SK-N-SH treated with all-trans-retinoic acid at 6 μM for 48 hours (cell line): Measurements from ENCODE around the gene GARNL3.

Source experiments
- ATAC-seq: fragments of 200-7000 bp; cut with Tn5 transposase; 3 replicates; pipeline ENCODE4 v1.9.1; 2020; ENCODE audit warnings: mild to moderate bottlenecking, moderate library complexity
- ARNTL ChIP-seq: fragments of 450-650 bp; formaldehyde crosslinking; IDR thresholded peaks from 2 replicates; pipeline ENCODE4 v1.5.0; 2020; ENCODE audit warnings: low read depth, mild to moderate bottlenecking, moderate library complexity, borderline replicate concordance
- BACH2 ChIP-seq: fragments of 250-450 bp; sonication (Bioruptor Pico); IDR thresholded peaks from 2 replicates; pipeline ENCODE4 v1.9.0; 2021; ENCODE audit warnings: mild to moderate bottlenecking, borderline replicate concordance
- CSRNP3 ChIP-seq: fragments of 250-450 bp; sonication (Bioruptor Pico); IDR thresholded peaks from 2 replicates; pipeline ENCODE4 v1.5.1; 2021; ENCODE audit warnings: mild to moderate bottlenecking, moderate library complexity
- GLIS3 ChIP-seq: fragments of 250-450 bp; sonication (Bioruptor Pico); IDR thresholded peaks from 2 replicates; pipeline ENCODE4 v1.5.0; 2020; ENCODE audit warnings: mild to moderate bottlenecking, moderate library complexity
- ISL1 ChIP-seq: fragments of 250-450 bp; sonication (Bioruptor Pico); IDR thresholded peaks from 2 replicates; pipeline ENCODE4 v2.1.2; 2022; ENCODE audit warnings: mild to moderate bottlenecking, moderate library complexity
- OSR1 ChIP-seq: fragments of 250-450 bp; sonication (Bioruptor Pico); IDR thresholded peaks from 2 replicates; pipeline ENCODE4 v1.8.0; 2022; ENCODE audit warnings: moderate library complexity, mild to moderate bottlenecking, inconsistent platforms
- PATZ1 ChIP-seq: fragments of 250-450 bp; sonication (Bioruptor Pico); IDR thresholded peaks from 2 replicates; pipeline ENCODE4 v1.8.0; 2020; ENCODE audit warnings: mild to moderate bottlenecking, moderate library complexity, borderline replicate concordance
- POU6F1 ChIP-seq: fragments of 250-450 bp; sonication (Bioruptor Pico); IDR thresholded peaks from 2 replicates; pipeline ENCODE4 v1.8.0; 2021; ENCODE audit warnings: low read depth, mild to moderate bottlenecking, moderate library complexity, borderline replicate concordance
- PPARA ChIP-seq: fragments of 250-450 bp; sonication (Bioruptor Pico); IDR thresholded peaks from 2 replicates; pipeline ENCODE4 v1.5.0; 2020; ENCODE audit warnings: mild to moderate bottlenecking, borderline replicate concordance
- TCF4 ChIP-seq: fragments of 250-450 bp; sonication (Bioruptor Pico); IDR thresholded peaks from 2 replicates; pipeline ENCODE4 v1.8.0; 2021; ENCODE audit warnings: mild to moderate bottlenecking, moderate library complexity, borderline replicate concordance
- TOX ChIP-seq: fragments of 250-450 bp; sonication (Bioruptor Pico); IDR thresholded peaks from 2 replicates; pipeline ENCODE4 v1.8.0; 2021; ENCODE audit warnings: mild to moderate bottlenecking, moderate library complexity, borderline replicate concordance
- TSHZ2 ChIP-seq: fragments of 250-450 bp; sonication (Bioruptor Pico); IDR thresholded peaks from 2 replicates; pipeline ENCODE4 v1.5.0; 2020; ENCODE audit warnings: mild to moderate bottlenecking, moderate library complexity
- ZC3H10 ChIP-seq: fragments of 250-450 bp; sonication (Bioruptor Pico); IDR thresholded peaks from 2 replicates; pipeline ENCODE4 v1.5.1; 2021; ENCODE audit warnings: mild to moderate bottlenecking, moderate library complexity
- ZFP3 ChIP-seq: fragments of 250-450 bp; sonication (Bioruptor Pico); IDR thresholded peaks from 2 replicates; pipeline ENCODE4 v1.5.0; 2020; ENCODE audit warnings: mild to moderate bottlenecking, moderate library complexity
- ZFP30 ChIP-seq: fragments of 450-650 bp; formaldehyde crosslinking; IDR thresholded peaks from 2 replicates; pipeline ENCODE4 v1.5.0; 2022; ENCODE audit warnings: mild to moderate bottlenecking, moderate library complexity
- ZNF565 ChIP-seq: fragments of 450-650 bp; formaldehyde crosslinking; conservative IDR thresholded peaks from 2 replicates; pipeline ENCODE4 v1.5.0; 2020; ENCODE audit warnings: low read depth, mild to moderate bottlenecking, moderate library complexity
- ZNF70 ChIP-seq: fragments of 450-650 bp; formaldehyde crosslinking; IDR thresholded peaks from 2 replicates; pipeline ENCODE4 v1.5.0; 2020; ENCODE audit warnings: mild to moderate bottlenecking, moderate library complexity
- TF ChIP-seq, protein P1 (sequence below): fragments of 250-450 bp; sonication (Bioruptor Pico); IDR thresholded peaks from 2 replicates; pipeline ENCODE4 v1.5.1; 2020; ENCODE audit warnings: low read depth, mild to moderate bottlenecking, moderate library complexity

Gene GARNL3

DNA sequence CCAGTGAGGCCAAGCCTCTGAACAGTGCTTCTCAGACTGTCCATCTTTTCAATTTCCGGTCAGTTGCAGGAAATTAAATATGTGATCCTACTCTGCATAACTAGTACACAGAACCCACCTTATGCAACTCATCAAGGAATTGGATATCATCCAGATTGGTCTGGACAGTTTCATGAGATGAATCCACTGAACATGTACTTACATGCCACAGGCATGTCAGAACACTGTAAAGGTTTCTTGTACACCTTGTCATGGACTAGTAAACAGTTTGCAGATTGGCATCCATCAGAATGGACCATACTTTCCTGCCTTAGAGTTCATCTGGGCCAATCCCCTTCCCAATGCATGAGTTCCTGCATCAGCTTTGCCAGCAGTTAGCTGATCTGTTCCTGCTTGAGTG lies 30.4 kb downstream of the GARNL3 start:
- no peak for TF ChIP-seq PPARA (CRISPR knock-in tag)
- TF ChIP-seq GLIS3 (CRISPR knock-in tag), result no peak
- TF ChIP-seq ARNTL, result no peak
- TF ChIP-seq ZNF565 (CRISPR knock-in tag), result no peak
- TF ChIP-seq, protein P1, sequence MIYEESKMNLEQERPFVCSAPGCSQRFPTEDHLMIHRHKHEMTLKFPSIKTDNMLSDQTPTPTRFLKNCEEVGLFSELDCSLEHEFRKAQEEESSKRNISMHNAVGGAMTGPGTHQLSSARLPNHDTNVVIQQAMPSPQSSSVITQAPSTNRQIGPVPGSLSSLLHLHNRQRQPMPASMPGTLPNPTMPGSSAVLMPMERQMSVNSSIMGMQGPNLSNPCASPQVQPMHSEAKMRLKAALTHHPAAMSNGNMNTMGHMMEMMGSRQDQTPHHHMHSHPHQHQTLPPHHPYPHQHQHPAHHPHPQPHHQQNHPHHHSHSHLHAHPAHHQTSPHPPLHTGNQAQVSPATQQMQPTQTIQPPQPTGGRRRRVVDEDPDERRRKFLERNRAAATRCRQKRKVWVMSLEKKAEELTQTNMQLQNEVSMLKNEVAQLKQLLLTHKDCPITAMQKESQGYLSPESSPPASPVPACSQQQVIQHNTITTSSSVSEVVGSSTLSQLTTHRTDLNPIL (CRISPR knock-in tag), result no peak
- TF ChIP-seq TOX (CRISPR knock-in tag), result no peak
- TF ChIP-seq ZC3H10 (CRISPR knock-in tag), result no peak
- TF ChIP-seq CSRNP3 (CRISPR knock-in tag), result no peak
- no peak for TF ChIP-seq ISL1 (CRISPR knock-in tag)
- ATAC-seq, result no peak

DNA sequence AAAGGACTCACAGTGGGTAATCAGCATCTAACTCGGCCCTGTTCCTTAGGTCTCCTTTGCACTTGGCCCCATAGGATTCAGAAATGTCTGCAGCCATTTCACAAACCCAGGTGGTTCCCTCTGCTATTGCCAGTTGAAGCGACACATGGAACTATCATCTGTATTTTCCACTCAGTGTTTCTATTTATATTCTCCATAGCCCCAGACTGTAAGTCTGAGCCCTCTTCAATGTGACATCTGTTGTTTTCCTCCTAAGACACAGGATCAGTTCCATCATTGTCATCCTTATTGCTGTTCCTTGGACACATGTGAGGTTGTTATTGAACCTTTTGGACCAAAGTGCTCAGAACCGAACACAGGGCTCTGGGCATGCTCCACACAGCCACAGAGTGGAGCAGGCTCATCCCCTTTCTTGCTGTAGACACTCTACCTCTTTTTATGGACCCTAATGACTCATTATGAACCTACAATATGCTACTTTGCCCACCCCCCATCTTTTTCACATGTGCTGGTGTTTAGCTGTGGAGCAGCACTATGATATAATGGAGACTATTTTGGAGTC lies 36.4 kb downstream of the GARNL3 start:
- no peak for TF ChIP-seq TSHZ2
- no peak for ATAC-seq

GRCh38 chr9:127303830-127304229 lies 39.3 kb downstream of the GARNL3 start:
- no peak for TF ChIP-seq OSR1 (CRISPR knock-in tag)
- no peak for TF ChIP-seq ARNTL
- no peak for TF ChIP-seq POU6F1
- no peak for TF ChIP-seq ZC3H10 (CRISPR knock-in tag)
- no peak for TF ChIP-seq ZFP3 (CRISPR knock-in tag)
- no peak for TF ChIP-seq PPARA (CRISPR knock-in tag)
- no peak for TF ChIP-seq ZNF565 (CRISPR knock-in tag)
- TF ChIP-seq BACH2 (CRISPR knock-in tag), result no peak
- no peak for TF ChIP-seq ZFP30 (CRISPR knock-in tag)
- no peak for TF ChIP-seq PATZ1 (CRISPR knock-in tag)
- ATAC-seq, result no peak

GRCh38 chr9:127305206-127305837 lies 40.7 kb downstream of the GARNL3 start:
- ATAC-seq, result no peak
- TF ChIP-seq TSHZ2, result no peak
- no peak for TF ChIP-seq ZNF70
- TF ChIP-seq TCF4 (CRISPR knock-in tag), result no peak
- TF ChIP-seq PATZ1 (CRISPR knock-in tag), result no peak
- no peak for TF ChIP-seq ARNTL
- no peak for TF ChIP-seq TOX (CRISPR knock-in tag)
- TF ChIP-seq ZNF565 (CRISPR knock-in tag), result no peak
- no peak for TF ChIP-seq ISL1 (CRISPR knock-in tag)
- no peak for TF ChIP-seq OSR1 (CRISPR knock-in tag)
